ENCODE data around the gene ASAP3.
A peak's percentile ranks its signal among the peaks of the same experiment; 100 is the strongest.

Gene ASAP3

DNA sequence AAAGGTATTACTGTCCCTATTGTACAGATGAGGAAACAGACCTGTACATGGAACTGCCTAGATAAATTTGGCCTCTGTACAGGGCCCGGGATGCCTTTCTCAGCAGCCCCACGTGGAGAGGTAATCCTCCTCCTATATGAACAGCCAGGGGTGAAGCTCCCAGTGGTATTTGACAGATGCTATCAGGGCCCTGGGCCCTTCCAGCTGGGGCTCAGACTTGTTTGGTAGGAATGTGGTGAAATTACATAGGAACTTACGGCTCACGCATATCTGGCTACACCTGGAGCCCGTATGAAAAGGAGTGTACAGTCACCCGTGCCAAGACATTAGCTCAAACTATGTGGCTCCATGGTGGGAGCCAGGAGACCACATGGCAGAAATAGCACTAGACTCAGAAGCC, 34.7 kb downstream of the ASAP3 start:
- no peak for DNase-seq (ENCODE audit: low read depth in 2 of 2)

DNA sequence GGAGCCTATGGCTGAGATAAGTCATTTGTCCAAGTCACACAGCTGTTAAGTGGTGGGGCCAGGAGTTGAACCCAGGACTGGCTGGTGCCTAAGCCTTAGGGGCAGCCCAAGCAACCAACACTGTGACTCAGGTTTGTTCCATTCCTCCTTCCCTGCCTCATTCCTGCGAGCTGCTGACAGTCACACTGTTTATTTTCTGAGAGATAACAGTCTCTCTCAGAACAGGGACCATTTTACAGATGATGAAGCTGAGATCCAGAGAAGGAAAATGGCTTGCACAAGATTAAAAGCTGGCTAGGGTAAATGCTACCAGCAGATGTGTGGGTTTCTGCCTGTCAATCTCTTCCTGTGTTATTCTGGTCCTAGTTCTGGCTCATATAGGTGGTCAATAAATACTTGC, 35.1 kb downstream of the ASAP3 start:
- DNase-seq (ENCODE audit: low read depth in 2 of 2): no peak

DNA sequence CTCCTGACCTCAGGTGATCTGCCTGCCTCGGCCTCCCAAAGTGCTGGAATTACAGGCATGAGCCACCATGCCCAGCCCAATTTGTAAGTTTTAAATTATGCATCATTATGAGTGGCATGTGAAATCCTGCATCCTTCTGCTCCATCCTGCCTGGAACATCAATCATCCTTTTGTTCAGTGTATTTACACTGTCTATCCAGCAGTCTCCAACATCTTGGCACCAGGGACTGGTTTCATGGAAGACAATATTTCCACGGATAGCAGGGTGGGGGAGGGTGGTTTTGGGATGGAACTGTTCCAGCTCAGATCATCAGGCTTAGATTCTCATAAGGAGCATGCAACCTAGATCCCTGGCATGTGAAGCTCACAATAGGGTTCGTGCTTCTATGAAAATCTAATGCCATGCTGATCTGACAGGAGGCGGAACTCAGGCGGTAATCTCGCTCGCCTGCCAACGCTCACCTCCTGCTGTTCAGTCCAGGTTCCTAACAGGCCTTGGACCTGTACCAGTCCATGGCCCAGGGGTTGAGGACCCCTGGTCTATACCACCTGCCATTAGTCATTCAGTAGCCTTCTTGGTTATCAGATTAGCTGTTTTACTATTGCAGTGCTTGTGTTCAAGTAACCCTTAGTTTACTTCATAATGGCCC, 37.2 kb downstream of the ASAP3 start:
- no peak for DNase-seq (ENCODE audit: low read depth in 2 of 2)

DNA sequence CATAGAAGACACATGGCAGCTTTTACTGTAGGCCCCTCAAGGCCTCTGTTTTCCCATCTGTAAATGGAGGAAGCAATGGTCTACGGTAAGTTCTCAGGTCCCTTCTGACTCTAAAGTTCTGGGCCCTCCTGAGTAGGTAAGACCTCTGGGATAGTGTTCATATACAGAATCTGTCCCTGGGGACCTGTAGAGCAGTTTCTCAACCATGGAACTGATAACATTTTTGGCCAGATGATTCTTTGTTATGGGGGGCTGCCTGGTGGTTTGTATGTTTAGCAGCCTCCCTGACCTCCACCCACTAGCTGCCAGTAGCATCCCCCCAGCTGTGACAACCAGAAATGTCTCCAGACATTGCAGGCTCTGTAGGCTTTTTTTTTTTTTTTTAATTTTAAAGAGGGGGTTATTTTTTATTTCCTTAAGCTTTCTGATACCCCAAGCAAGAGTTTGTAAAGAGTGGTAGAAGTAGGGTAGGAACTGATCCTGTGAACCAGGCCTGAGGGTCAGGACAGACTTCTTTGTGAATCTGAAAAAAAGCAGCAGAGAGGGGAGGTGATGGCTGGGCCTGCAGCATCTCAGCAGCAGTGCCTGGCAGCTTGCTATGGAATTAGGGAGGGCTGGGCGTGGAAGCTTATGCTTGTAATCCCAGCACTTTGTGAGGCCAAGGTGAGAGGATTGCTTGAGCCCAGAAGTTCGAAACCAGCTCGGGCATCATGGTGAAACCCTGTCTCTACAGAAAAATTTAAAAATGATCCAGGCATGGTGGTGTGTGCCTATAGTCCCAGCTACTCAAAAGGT, 39.2 kb downstream of the ASAP3 start:
- DNase-seq (ENCODE audit: low read depth in 2 of 2): no peak

DNA sequence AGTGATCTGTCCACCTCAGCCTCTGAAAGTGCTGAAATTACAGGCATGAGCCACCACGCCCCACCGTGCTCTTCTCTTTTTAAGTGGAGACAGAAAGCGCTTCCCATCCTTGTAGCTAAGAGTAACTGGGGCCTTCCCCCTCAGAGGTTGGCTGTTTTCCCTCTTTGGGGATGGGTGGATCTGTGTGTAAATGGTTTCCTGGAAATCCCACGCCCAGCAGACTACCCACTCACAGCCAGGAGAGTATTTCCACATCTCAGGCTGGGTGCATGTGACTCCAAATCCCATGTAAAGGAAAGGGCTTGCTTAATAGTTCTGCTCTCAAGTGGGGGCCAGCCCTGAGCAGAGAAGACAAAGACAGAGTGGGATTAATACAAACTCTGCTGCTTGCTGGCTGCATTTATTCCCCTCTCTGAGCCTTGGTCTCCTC, 39.9 kb downstream of the ASAP3 start:
- no peak for DNase-seq (ENCODE audit: low read depth in 2 of 2)

DNA sequence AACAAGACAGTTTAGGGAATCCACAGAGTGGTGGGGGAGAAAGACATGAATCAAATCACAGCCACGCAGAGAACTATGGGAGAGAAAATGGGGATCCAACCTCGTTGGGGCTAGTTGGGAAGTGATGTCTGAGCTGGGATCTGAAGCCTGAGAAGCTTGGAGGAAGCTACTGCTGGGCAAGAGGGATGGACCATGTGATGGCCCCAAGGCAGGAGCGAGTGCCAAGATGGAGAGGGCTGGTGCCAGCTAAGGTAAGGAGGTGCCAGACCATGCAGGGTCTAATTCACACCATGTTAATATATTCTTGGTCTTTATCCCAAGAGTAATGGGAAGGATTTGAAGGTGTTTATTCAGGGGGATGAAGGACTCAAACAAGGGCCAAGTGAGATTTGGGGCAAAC, 41.2 kb downstream of the ASAP3 start:
- no peak for DNase-seq (ENCODE audit: low read depth in 2 of 2)

DNA sequence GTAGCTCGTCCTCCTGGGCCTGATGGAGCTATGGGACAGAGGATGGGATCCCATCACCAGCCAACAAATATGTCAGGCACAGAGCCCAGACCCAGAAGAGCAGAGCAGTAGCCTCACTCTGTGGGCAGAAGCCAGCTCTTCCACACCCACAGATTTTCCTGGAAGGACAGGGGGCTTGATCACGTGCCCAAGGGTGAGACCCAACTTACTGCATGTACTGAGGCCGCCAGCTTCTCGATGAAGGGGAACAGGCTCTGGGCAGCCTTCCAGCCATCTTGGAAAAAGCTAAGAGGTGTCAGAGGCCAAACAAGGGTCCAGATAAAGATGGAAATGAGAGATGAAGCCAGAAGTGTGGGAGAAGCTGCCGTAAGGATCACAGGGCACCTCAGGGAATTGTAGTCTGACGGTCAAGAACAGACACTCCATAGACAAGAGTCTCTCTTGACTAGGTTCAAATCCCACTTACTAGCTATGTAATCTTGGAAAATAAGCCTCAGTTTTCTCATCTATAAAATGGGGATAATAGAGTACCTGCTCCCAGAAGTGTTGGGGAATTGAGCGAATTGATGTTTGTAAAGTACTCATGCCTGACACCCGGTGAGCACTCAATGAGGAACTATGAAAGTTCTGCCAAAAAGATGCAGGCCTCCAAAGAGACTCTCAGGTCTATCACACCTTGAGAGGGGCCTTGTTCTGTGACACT, 42.4 kb downstream of the ASAP3 start:
- no peak for DNase-seq (ENCODE audit: low read depth in 2 of 2)

DNA sequence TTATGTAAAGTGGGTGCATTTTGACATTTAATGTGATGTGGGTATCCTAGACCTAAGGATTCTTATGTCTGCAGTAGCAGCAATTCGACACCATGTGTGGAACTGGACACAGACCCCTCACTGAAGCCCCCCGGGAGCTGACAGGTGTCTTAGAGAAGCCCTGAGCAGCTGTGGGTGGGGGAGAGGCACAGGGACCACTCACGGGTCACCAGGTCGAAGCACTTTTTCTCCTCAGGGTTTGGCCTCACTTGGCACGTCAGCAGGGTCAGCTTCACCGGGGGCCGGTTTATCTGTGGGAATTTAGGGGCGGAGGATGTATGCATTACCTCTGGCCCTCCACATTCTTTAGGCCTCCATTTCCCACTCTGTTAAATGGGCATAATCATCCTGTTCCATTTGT, 45.4 kb downstream of the ASAP3 start:
- DNase-seq (ENCODE audit: low read depth in 2 of 2): no peak

DNA sequence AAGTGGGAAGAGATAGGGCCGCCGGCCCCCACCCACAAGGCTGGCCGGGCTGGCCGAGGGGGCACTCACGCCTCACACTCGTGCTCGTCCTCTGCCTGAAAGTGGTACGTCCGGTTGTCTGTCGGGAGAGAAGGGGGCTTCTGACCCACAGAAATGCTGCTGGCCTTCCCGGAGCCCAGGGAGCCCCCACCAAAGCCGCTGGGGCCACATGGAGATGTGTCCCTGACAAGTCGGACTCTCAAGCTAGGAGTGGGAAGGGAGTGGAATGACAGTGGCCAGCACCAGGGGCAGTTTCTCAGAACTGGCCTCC, 46.7 kb downstream of the ASAP3 start:
- DNase-seq (ENCODE audit: low read depth in 2 of 2): no peak

DNA sequence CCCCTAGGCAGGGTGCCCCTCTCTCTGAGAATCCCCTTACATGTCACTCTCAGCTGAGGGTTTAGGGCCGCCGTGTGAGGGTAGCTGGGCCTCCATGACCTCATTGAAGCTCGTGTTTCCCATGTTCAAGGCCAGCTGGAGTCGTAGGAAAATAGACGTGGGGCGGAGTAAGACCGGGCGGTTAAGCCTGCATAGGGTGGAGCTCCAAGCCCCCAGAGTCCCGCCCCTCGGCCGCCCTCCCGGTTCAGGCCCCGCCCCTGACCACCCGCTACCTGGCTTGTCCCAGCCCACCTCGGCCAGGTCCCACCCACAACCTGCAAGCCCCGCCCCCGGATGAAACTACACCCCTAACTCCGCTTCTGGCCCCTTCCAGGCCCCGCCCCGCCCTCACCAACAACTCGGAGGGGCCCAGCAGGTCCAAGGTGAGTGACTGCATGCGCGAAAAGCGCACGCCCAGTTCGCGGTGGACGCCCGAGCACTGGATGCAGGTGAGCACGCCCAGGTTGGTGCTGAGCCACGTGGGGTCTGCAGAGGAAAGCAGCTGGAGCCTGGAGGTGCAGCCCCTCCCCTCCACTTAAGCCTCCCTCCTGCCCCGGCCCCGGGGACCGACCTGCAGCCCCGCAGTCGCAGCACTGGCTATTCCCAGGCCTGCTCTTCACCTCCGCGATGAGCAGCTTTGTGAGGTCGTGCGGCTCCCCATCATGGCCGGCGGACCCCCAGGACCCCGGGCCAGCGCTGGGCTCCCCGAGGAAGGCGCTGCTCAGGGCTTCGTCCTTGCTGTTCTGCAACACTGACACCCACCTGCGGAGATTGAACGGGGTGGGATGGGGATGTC, 47.2 kb downstream of the ASAP3 start:
- DNase-seq (ENCODE audit: low read depth in 2 of 2): peak in 1 of 2 donors; percentile 14

DNA sequence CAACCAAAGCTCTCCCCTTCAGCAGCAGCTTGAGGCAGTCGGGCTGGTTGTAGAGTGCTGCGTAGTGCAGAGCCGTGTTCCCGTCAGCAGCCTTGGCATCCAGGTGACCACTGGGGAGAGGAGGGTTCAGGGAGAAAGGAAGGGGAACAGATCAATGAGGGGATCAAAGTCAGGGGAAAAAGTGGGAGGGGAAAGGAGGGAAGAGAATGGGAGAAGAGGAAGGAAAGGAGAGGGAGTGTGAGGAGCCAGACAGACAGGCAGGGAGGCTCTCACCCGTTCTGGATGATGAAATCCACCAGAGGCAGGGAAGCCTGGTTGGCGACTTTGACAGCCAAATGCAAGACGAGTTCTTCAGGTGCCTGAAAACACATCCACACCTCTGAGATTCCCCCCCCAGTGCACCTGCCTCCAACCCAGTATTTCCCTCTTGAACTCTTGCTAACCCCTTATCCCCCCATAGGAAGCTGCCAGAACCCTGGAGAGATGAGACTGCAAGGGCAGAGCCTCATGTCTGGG, 49.7 kb downstream of the ASAP3 start:
- no peak for DNase-seq (ENCODE audit: low read depth in 2 of 2)

DNA sequence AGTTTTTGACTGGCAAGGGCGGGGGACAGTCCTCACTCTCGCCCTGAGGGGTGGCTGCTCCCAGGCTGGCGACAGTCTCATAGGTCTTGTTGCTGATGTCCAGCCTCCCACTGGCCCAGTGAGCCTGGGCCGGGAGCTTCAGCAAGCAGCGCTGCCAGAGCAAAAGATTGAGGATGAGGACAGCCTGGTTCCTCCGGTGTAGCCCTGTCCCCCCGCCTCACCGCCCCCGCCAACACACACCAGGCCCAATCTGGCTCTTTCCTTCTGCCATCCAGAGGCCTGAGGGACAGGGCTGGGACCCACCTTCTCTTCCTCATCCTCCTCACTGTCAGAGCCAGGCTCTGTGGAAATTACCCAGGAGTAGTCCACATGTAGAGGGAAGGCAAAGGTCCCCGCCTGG, 50.9 kb downstream of the ASAP3 start:
- DNase-seq (ENCODE audit: low read depth in 2 of 2): no peak

DNA sequence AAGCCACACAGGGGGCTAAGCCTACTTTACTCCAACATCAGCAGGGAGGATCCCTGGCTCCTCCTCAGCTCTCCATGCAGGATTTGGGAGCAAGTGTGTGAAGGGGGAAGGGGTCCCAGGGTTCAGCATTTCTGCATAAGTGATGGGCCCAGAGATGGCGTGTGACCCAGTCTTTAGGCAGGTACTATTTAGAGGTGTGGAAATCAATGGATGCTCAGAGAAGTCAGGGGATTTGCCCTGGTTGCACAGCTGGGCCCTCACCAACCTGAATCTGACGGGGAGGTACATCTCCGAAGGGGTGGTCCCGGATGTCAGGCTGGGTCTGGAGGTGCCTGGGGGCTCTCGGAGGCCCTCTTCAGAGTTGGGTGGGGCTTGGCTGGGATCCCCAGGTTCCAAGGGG, 52.5 kb downstream of the ASAP3 start:
- no peak for DNase-seq (ENCODE audit: low read depth in 2 of 2)

DNA sequence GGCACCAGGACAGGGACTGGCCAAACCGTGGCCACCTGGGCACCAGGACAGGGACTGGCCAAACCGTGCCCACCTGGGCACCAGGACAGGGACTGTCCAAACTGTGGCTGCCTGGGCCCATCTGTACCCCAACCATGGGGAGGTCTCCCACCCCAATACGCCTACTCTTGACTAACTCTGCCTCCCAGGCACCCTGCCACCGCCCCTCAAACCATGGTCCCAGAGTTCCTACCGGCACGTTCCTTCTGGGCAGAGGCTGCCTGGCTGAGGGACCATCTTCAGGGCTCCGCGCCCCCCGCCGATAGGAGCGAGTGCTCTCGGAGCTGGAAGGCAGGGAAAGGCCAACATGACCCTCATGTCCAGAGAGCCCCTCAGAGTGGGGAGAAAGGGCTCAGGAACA, 53.2 kb downstream of the ASAP3 start:
- DNase-seq (ENCODE audit: low read depth in 2 of 2): no peak

DNA sequence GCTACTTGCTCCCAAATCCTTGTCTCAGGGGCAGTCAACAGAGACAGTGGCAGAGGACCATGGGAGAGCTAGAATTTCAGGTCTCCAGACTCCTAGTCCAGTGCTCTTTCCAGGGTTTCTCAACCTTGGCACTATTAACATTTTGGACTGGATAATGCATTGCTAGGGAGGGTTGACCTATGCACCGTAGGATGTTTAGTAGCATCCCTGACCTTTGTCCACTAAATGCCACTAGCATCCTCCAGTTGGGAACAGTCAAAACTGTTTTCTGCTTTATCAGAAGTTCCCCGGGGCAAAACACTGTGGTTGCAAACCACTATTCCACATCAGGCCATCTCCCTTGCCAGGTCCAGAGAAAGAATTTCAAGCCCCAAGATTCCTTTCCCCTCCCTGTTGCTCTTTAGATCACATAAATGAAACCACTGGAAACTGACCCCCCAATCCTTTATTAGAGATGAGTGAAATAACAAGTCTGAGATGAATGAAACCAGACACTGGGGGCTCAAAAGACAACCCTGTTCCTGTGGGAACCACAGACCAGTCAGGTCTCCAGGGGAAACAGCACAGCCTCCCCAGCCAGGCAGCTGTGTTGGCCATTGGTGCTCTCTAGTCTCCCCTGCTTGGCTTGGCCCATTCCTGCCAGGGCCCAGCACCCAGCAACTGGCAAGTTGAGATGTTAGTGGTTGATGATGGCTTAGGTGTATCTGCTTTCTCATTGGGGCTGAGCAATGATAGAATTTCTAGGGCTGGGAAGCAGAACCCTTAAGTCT, 55.7 kb downstream of the ASAP3 start:
- DNase-seq (ENCODE audit: low read depth in 2 of 2): no peak

DNA sequence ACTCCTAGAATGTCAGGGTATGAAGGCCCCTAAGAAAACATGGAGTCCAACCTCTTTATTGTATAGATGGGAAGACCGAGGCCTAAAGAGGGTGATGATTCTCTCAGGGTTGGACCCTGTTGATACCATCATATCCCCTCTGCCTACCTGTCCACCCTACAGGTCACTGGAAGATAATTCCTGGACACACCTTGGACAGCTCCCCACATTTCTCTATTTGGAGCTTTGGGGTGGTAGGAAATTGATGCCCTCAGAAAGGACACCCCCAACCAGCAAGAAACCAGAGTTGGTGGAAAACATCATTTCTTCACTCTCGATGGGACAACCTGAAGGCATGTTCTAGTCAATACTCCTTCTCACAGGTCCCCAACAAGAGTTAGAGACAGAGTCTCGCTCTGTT, 56.4 kb downstream of the ASAP3 start:
- no peak for DNase-seq (ENCODE audit: low read depth in 2 of 2)

DNA sequence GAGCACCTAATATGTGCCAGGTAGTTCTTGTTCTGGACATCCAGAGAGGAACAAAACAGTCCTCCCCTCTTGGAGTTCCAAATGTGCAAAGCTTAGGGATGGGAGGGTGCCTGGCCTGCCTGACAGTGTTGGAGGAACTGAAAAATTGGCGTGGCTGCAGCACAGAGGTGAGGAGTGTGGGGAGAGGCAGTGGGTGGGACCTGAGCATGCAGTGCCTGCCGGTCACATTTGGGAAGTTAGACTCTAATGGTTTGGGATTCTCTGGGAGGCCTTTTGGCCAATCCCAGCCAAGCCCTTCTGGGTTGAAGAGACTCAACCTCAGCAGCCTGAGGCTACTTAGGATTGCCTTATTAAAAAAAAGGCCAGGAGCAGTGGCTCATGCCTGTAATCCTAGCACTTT, 57.2 kb downstream of the ASAP3 start:
- DNase-seq (ENCODE audit: low read depth in 2 of 2): no peak

DNA sequence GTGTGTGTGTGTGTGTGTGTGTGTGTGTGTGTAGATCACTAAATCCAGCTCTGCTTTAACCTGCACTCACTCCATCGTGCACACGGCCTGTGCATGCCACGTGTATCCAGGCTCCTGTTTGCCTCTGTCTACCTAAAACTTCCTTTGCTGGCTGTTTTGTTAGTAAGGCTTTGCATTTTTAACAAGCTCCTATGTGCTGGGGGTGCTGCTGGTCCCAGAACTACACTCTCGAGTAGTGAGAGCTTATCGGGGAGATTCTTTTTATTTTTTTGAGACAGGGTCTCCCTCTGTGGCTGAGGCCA, 58.8 kb downstream of the ASAP3 start:
- no peak for DNase-seq (ENCODE audit: low read depth in 2 of 2)

DNA sequence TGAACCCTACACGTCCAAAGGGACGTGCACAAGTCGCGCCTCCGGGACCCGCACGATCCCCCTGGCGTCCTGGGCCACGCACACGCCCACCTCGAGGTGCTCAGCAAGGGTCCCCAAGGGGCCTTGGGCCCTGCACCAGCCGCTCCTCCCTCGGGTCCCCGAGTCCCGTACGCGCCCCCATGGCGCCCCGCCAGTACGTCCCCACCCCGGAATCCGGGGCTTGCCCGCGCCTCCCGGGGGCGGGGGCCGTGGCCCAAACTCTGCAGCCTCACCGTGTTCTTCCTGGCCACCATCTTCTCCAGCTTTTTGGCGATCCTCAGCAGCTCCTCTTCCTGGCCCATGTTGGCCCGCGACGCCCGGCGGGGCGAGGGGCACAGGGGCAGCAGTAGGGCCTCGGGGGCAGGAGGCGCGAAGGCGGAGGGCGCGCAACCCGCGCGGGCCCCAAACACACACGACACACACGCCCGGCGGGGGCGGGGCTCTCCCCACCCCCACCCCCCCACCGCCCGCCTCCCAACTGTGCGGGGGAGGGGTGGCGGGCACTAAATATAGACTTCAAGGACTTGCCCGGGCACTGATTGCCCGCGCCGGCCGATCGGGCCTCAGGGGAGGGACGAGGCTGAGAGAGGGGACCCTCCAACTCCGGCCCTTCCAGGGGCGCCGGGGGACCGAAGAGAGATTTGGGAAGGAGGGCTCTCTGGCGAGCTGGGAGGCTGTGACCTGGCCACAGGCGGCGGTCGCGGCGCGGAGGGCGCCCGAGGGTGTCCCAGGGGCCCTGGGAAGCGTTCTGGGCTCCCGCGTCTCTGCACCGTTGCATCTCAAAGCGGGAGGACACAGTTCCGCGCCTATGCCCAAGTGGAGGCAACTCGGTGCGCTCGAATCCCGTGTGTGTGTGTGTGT, 59.4 kb downstream of the ASAP3 start, which contains the start of gene TCEA3:
TCEA3 (minus strand) TSS at position 456 of the 900 bp plus-strand sequence; CDS start at position 341, 115 bp downstream.
- DNase-seq (ENCODE audit: low read depth in 2 of 2): no peak
